GM21786 (cell line): Measurements from ENCODE around the gene SCAMP4.

Experiments
- ATAC-seq: cut with Tn5 transposase; IDR thresholded peaks from one replicate; pipeline ENCODE4 v1.9.1; 2021; ENCODE audit not compliant: unreplicated experiment

SCAMP4 gene

DNA sequence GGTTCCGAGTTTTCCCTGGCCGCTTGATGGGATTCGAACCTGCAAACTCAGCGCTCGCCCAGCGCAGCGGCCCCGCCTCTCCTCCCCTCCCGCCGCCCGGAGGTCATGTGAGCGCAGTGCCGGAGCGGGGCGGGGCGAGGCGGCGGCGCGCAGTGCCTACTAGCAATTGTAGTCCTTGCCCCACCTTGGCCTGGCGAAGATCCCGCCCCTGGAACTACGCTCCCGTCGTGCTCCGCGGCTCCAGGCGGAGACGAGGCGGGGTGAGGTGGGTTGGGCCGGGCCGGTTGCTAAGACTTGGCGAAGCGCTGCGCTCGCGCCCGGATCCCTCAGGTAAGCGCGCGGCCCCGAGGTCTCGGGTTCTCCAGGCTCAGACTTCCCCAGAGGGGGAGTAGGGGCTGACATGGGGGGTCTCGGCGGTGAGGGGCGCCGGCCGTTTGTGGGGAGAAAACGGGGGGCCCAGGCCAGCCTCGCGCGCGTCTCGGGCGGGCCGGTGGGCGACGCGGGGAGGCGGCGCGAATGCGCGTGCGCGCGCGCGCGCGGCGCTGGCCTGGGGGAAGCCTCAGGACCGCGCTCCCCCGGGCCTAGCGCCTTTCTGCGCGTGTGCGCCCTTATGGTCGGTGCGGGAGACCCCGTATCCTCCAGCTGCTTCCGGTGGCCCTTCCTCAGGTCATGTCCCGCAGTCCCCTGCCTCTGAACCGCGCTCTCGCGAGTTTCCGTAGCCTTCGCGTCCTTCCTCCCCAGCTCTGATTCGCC lies at the start of gene SCAMP4, which contains the start of gene ADAT3:
Gene SCAMP4 (plus strand): TSS at position 290 of the 753 bp plus-strand sequence. CDS start 9,621 bp downstream, outside the sequence.
Gene ADAT3 (plus strand): TSS at position 290 of the 753 bp plus-strand sequence. CDS start 6,649 bp downstream, outside the sequence.
- peak; percentile 78 for ATAC-seq

- ATAC-seq = no peak
These were observed 49.4 kb upstream of the SCAMP4 start for GRCh38 chr19:1855828-1856255.

GRCh38 chr19:1856345-1856697 lies 48.9 kb upstream of the SCAMP4 start:
- no peak for ATAC-seq

- no peak for ATAC-seq
These were observed 48.2 kb upstream of the SCAMP4 start for GRCh38 chr19:1856698-1857603.

DNA sequence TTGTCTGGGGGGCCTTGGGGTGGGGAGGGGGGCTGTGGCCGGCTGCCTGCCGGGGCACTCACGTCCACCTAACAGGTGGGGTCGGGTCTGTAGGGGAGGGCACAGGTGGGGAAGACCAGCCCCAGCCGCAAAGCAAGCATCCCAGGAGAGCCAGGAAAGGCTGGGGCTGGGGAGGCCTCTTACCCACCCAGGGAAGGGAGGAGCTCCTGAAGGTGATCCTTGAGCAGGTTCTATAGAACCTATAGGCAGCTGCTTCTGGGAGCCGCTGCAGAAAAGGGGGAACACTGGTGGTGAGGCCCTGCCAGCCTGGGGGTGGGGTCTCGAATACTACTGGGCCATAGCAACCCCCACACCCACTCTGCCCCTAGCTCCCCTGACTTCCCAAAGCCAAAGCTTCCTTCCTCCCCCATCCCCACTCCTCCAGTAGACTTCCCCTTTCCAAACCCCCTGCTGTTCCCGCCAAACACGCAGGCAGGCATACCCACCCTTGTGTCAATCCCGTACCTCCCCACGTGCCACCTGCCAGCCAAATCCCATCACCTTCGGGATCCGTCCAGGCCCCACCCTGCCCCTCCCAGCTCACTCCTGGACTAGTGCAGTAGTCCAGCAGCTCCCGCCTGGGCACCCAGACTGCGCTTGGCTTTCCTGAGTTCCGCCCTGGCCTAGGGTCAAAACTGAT lies 47.4 kb upstream of the SCAMP4 start:
- no peak for ATAC-seq

GRCh38 chr19:1858412-1859081 lies 46.7 kb upstream of the SCAMP4 start:
- ATAC-seq = no peak

- ATAC-seq = no peak
These were observed 45.8 kb upstream of the SCAMP4 start for GRCh38 chr19:1859331-1859781.

- no peak for ATAC-seq
These were observed 45.0 kb upstream of the SCAMP4 start for GRCh38 chr19:1860042-1860775.

GRCh38 chr19:1860821-1861598 lies 44.2 kb upstream of the SCAMP4 start:
- no peak for ATAC-seq

- ATAC-seq = no peak
These were observed 43.6 kb upstream of the SCAMP4 start for GRCh38 chr19:1861599-1862031.

- ATAC-seq = no peak
These were observed 43.2 kb upstream of the SCAMP4 start for GRCh38 chr19:1862068-1862423.

DNA sequence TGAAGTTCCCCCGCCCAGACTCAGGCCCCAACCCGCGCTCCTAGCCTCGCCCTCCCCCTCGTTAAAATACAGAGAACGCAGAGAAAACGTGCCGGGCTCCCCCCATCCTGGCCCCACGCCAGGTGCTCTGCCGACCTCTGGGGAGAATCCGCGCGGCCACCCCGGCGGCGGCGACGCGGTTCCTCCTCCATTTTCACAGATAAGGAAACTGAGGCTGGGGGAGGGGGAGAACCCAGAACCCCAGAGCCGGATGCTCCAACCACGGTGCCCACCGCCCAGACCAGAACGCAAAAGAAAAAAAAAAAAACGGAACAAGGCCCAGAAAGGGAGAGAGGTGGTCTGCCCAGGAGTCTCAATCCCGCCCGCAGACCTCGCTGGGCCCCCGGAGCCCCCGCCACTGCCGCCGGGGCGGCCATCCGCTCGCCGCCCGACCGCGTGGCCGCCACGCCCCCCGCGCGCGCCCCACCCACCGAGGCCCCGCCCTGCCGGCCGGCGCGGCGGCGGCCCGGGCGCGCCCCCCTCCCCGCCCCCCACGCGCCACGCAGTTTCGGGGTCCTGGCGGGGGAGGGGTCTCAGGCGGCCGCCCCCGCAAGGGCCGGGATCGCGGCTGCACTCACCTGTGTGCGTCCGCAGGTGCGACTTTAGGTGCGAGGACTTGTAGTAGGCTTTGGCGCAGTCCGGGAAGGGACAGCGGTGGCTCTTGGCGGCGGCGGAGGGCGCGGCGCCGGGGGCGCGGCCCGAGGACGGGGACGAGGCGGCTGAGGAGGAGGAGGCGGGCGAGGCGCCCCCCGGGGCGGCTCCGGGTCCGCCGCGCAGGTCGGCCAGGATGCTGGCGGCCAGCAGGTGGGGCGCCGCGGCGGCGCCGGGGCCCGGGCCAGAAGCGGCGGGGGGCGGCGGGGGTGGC lies 42.5 kb upstream of the SCAMP4 start:
- no peak for ATAC-seq

DNA sequence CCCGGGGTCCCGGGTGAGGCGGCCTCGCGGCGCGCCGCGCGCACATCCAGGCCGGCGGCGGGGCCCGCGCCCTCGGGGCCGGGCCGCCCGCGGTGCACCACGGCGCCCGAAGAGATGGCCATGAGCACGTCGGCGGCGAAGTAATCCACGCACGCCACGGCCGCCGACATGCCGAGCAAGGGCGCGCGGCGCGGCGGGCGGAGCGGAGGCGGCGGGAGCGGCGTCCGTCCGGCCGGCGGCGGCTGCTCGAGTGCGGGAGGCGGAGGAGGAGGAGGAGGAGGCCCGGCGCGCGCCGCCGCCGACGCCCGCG lies 41.9 kb upstream of the SCAMP4 start, which contains the start of gene KLF16:
Gene KLF16 (minus strand): TSS at position 252 of the 310 bp plus-strand sequence. CDS start 82 bp downstream, at position 170.
- no peak for ATAC-seq

DNA sequence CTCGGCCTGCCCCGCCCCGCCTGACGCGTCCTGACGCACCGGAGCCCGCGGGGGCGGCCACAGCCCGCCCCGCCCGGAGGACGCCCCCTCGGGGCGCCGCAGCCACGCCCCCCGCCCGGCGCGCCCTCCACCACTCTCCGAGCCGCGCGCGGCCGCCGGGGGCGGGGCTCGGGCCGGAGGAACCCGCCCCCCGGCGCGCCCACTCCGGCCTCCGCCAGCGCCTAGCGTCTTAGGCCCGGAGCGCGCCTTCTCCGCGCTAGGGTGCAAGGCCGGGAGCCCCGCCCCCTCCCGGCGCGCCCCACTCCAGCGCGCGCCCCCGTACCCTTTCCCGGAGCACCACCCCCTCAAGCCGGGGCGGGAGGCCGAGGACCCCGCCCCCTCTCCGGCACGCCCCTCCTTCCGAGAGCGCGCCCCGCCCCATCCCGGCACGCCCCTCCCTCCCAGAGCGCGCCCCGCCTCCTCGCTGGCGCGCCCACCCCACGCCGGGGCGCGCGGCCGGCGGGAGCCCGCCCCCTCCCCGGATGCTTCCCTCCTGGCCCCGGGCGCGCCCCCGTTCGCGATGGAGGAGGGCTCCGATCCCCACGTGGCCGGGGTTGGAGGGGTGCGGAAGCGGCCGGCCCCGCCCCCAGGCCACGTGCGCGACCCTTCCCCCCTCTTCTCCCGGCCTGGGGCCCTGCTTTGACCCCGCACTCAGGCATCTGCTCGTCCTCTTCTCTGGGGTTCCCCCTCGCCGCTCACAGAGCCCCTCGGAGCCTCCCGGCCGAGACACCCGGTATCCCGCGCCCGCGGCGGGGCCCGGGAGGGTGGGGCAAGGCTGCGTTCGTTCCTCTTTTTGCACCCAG lies 41.3 kb upstream of the SCAMP4 start:
- ATAC-seq = peak; percentile 52

DNA sequence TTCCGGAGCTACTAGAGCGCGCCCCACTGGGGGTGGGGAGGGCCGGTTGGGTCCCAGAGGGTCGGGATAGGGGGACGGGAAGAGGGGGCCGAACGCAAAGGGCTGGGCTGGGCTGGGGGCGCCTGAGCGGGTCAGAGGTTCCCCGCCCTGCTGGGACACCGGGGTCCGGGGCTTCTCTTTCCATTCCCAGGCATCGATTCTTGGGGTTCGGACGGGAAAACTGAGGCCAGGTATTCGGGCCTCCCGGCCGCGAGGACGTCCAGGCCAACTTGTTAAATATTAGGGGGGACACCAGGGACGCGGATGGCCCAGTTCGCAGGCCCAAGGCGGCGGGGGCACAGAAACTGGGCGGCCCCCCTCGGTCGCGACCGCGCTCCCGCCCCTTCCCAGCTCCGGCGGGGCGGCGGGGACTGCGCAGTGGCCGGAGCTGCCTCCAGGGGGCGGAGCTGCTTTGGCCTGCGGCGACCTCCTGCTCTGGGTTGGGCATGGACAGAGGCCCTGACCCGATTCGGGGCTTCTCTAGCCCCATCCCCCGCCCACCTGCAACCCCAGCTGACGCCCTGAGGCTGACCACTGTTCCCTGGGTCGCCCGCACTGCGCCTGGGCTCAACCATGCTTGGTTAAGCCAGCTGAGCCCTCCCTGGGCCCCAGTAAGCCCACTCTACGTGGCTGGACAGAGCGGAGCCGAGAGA lies 40.6 kb upstream of the SCAMP4 start:
- no peak for ATAC-seq

- ATAC-seq = no peak
These were observed 39.8 kb upstream of the SCAMP4 start for GRCh38 chr19:1865172-1866010.
